Measurements from ENCODE around the gene LAX1.

DNA sequence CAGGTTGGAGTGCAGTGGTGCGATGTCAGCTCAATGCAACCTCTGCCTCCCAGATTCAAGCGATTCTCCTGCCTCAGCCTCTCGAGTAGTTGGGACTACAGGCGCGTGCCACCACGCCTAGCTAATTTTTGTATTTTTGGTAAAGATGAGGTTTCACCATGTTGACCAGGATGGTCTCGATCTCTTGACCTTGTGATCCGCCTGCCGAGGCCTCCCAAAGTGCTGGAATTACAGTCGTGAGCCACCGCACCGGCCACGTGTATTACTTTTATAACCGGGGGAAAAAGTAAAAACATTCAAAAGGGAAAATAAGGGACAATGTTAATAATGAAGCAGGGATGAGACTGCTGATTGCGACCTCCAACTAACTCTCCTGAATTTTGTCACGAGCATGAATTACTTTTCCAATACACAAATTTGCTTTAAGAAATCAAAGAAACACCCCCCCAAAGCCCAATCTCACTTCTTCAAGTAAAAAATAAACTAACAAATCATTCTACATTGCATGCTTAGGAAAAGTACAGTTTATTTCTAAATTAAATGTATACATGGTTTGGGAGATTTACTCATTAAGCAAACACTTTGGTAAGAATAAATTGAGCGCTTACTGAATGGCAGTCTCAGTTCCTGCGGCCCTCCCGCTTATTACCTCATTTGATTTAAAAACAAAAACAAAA is 29.9 kb downstream of the LAX1 start:
- no peak for TF ChIP-seq POLR2A (IDR thresholded peaks at IDR 0.05)
- TF ChIP-seq, protein P1, sequence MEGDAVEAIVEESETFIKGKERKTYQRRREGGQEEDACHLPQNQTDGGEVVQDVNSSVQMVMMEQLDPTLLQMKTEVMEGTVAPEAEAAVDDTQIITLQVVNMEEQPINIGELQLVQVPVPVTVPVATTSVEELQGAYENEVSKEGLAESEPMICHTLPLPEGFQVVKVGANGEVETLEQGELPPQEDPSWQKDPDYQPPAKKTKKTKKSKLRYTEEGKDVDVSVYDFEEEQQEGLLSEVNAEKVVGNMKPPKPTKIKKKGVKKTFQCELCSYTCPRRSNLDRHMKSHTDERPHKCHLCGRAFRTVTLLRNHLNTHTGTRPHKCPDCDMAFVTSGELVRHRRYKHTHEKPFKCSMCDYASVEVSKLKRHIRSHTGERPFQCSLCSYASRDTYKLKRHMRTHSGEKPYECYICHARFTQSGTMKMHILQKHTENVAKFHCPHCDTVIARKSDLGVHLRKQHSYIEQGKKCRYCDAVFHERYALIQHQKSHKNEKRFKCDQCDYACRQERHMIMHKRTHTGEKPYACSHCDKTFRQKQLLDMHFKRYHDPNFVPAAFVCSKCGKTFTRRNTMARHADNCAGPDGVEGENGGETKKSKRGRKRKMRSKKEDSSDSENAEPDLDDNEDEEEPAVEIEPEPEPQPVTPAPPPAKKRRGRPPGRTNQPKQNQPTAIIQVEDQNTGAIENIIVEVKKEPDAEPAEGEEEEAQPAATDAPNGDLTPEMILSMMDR (IDR thresholded peaks at IDR 0.05), result no peak

Measured in esophagus squamous epithelium (tissue), 4 donors.